ENCODE data around the gene UNC13D. TPM values are rescaled to one million over a fixed set of nuclear protein-coding genes. Genes with fewer than 3 reads are reported as not detected.
"Not testable (repeated sequence)": the region's sequence is repeated elsewhere in the genome, so short reads cannot be mapped to it uniquely, and the experiment has no call there.

Gene UNC13D
- total RNA-seq, 2 donors from 2014 or later = 7.3 to 15.1 TPM

- intact Hi-C loops (cut with DNase I) = loop anchor here in 1 of 2 donors (5.0 kb wide), 1 partner anchor 99 kb away; a partner anchor contains a TSS
- no peak for DNase-seq (ENCODE audit: low spot score)
Observed at GRCh38 chr17:75876190-75876937, 32.2 kb upstream of the UNC13D start.

GRCh38 chr17:75875940-75876189 is 31.7 kb upstream of the UNC13D start:
- DNase-seq (ENCODE audit: low spot score) = no peak
- intact Hi-C loops (cut with DNase I) = loop anchor here in 1 of 2 donors (5.0 kb wide), 1 partner anchor 99 kb away; a partner anchor contains a TSS

- DNase-seq (ENCODE audit: low spot score) = no peak
- intact Hi-C loops (cut with DNase I) = loop anchor here in 1 of 2 donors (5.0 kb wide), 1 partner anchor 98 kb away; a partner anchor contains a TSS
Observed at GRCh38 chr17:75875182-75875939, 31.2 kb upstream of the UNC13D start.

GRCh38 chr17:75874323-75875181 is 30.3 kb upstream of the UNC13D start:
- intact Hi-C loops (cut with DNase I) = loop anchor here in 1 of 2 donors (5.0 kb wide), 1 partner anchor 97 kb away; a partner anchor contains a TSS
- no peak for DNase-seq (ENCODE audit: low spot score)

- DNase-seq (ENCODE audit: low spot score) = no peak
- intact Hi-C loops (cut with DNase I) = no loop called here
Observed at GRCh38 chr17:75873587-75874322, 29.6 kb upstream of the UNC13D start.

GRCh38 chr17:75872434-75873351 is 28.5 kb upstream of the UNC13D start:
- DNase-seq (ENCODE audit: low spot score) = peak; percentile 95

GRCh38 chr17:75870228-75870627 is 26.0 kb upstream of the UNC13D start:
- intact Hi-C loops (cut with DNase I); DNase-seq (ENCODE audit: low spot score): not testable (repeated sequence)

More at GRCh38 chr17:75872434-75873351, 28.5 kb upstream of the UNC13D start:
- intact Hi-C loops (cut with DNase I) = no loop called here

GRCh38 chr17:75869282-75870141 is 25.3 kb upstream of the UNC13D start:
- peak; percentile 92 for DNase-seq (ENCODE audit: low spot score)
- intact Hi-C loops (cut with DNase I) = no loop called here

GRCh38 chr17:75868730-75869281 is 24.6 kb upstream of the UNC13D start:
- DNase-seq (ENCODE audit: low spot score); intact Hi-C loops (cut with DNase I): not testable (repeated sequence)

- intact Hi-C loops (cut with DNase I); DNase-seq (ENCODE audit: low spot score): not testable (repeated sequence)
Observed at GRCh38 chr17:75865404-75866188, 21.4 kb upstream of the UNC13D start.

- DNase-seq (ENCODE audit: low spot score); intact Hi-C loops (cut with DNase I): not testable (repeated sequence)
Observed at GRCh38 chr17:75864887-75865286, 20.7 kb upstream of the UNC13D start.

GRCh38 chr17:75864448-75864871 is 20.3 kb upstream of the UNC13D start:
- DNase-seq (ENCODE audit: low spot score) = peak; percentile 88
- intact Hi-C loops (cut with DNase I) = no loop called here

GRCh38 chr17:75861927-75862317 is 17.7 kb upstream of the UNC13D start:
- intact Hi-C loops (cut with DNase I) = no loop called here
- no peak for DNase-seq (ENCODE audit: low spot score)

- intact Hi-C loops (cut with DNase I) = not testable (repeated sequence)
Observed at GRCh38 chr17:75859358-75859757, 15.2 kb upstream of the UNC13D start.

GRCh38 chr17:75856062-75856756 is 12.0 kb upstream of the UNC13D start:
- intact Hi-C loops (cut with DNase I) = no loop called here
- no peak for DNase-seq (ENCODE audit: low spot score)

More at GRCh38 chr17:75859358-75859757, 15.2 kb upstream of the UNC13D start:
- DNase-seq (ENCODE audit: low spot score) = not testable (repeated sequence)
